GM12872 (cell line): ENCODE data around the gene PSMA5.

Experiments used
- TF ChIP-seq, protein P1 (sequence below): IDR thresholded peaks from 3 replicates; pipeline ENCODE4 v1.5.1; 2011; ENCODE audit warnings: low read depth, mild to moderate bottlenecking, low read length, moderate library complexity; ENCODE audit not compliant: insufficient read depth

PSMA5 gene

DNA sequence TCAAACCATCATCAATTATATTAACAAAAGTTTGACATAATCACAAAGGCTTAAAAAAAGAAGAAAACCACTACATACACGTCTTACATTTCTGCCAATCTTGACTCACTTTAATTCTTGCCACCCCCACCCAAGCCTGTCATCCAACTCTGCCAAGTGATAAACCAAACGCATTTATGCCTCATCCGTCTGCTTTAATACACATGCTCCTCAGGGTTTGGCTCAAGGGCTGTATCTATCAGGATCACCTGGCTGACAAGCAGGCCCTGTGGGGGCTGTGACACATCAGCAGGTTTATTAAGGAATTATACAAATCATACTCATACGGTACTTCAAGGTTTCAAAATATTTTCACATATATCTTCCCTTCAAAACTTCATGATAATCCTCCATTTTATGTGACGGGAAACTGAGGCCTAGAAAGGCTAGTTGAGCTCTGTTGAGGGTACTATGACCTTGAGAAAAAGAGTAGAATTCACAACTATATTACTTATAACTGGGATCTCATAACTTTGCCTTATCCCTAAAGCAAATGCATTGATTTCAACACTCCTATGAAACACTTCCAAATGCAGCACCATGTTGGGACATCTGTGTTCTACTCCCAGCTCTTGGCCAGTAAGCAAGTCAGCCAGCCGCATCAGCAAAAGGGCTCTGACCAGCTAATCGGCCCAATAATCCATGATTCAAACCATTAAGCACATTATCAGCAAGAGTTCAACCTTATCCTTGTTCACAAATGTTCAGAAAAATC lies 37.2 kb downstream of the PSMA5 start:
- TF ChIP-seq, protein P1, sequence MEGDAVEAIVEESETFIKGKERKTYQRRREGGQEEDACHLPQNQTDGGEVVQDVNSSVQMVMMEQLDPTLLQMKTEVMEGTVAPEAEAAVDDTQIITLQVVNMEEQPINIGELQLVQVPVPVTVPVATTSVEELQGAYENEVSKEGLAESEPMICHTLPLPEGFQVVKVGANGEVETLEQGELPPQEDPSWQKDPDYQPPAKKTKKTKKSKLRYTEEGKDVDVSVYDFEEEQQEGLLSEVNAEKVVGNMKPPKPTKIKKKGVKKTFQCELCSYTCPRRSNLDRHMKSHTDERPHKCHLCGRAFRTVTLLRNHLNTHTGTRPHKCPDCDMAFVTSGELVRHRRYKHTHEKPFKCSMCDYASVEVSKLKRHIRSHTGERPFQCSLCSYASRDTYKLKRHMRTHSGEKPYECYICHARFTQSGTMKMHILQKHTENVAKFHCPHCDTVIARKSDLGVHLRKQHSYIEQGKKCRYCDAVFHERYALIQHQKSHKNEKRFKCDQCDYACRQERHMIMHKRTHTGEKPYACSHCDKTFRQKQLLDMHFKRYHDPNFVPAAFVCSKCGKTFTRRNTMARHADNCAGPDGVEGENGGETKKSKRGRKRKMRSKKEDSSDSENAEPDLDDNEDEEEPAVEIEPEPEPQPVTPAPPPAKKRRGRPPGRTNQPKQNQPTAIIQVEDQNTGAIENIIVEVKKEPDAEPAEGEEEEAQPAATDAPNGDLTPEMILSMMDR: no peak

DNA sequence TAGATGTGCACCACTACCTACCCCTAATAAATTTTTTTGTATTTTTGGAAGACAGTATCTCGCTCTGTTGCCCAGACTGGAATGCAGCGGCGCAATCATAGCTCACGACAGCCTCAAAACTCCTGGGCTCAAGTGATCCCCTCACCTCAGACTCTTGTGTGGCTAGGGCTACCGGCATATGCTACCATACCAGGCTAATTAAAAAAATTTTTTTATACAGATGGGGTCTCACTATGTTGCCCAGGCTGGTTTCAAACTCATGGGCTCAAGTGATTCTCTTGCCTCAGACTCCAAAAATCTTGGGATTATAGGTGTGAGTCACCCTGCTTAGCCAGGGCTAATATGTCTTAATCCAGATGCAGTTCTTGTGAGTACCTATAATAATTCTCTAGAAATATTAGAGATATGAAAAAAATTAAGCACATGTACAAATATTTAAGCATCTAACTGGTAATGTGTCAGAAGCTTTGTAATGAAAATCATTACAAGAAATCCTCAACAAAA lies 38.0 kb downstream of the PSMA5 start:
- TF ChIP-seq, protein P1: no peak

DNA sequence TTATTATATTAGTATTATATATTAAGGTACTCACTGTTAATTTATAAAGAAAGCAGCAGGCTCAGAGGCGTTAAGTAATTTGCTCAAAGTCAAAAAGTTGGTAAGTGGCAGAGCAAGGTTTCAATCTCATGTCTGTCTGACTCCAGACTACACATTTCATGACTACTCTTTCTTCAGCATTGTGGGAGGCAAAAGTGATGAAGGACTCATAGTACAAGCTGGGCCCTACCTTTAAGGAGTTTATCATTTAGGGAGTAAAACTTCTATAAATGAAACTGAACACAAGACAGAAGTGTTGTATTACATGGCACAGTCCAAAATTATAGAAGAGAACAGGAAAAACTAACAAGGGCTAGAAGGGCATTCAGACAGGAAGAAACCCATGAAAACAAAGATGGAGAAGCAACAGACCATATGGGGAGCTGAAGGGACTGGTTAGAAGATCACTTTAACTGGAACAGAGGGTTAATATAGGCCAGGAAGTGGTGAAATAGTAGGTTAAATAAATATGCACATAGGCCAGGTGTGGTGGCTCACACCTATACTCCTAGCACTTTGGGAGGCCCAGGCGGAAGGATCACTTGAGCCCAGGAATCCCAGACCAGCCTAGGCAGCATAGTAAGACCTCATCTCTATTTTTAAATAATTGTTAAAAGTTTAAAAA lies 40.1 kb downstream of the PSMA5 start:
- TF ChIP-seq, protein P1: no peak

DNA sequence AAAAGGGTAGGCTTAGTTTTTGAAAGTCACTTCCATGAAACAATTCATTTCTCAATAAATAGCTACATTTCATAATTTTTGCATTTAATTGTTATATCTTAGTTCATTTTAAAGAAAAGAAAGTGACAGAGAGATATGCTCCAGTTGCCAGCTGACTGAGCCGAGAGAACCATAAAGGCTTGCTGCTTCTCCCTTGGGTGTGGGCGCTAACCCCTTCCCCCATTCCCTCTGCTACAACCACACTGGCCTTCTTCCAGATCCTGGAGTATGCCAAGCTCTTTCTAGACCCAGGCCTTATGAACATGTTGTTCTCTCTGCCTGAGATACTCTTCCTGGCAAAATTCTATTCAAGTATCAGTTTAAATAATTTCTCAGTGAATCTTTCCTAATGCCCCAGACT lies 40.8 kb downstream of the PSMA5 start:
- TF ChIP-seq, protein P1: no peak

DNA sequence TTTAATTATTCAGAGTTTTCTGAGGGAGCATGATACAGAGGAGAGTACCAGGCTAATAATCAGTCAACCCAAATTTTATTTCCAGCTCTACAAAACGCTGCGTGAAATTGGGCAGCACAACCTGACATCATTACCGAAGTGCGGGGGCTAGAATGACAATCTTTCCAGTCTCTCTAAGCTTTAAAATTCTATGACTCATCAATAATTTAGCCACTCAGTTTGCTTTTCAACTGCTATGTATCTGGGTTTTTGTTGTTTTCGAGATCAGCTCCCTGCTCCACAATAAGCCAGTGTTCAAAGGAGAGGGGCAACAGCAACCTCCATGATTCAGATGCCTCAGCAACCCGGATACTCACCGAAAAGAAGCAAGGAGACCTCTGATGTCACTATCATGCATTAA lies 42.4 kb downstream of the PSMA5 start:
- TF ChIP-seq, protein P1: no peak

DNA sequence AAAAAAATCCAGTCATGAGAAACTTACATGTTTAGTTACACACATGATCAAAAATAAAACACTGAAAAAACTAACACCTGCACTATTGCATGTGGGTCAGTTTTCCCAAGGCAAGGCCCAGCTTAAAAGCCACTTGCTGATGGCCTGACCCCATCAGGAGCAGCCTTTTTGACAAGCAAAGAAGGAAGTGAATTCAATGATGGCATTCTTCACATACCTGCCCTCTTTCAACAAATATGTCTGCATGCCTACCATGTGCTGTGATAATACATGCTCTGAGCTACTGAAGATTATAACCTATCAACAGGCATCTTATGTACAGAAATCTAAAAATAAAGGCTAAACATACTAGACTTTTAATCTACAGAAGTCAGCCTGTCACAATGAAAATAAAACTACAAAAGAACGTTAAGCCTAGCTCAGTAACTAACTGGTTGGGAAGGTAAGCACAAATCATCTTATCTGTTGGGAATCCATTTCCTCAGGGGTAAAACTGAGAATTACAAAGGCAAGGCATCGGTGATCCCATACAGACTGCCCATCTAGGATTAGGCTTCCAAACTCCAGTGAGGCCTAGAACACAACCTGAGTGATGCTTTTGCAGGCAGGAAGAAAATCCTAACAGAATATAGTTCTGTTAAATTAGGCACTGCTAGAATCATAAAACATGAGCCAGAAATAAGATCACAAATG lies 43.0 kb downstream of the PSMA5 start:
- TF ChIP-seq, protein P1: no peak

DNA sequence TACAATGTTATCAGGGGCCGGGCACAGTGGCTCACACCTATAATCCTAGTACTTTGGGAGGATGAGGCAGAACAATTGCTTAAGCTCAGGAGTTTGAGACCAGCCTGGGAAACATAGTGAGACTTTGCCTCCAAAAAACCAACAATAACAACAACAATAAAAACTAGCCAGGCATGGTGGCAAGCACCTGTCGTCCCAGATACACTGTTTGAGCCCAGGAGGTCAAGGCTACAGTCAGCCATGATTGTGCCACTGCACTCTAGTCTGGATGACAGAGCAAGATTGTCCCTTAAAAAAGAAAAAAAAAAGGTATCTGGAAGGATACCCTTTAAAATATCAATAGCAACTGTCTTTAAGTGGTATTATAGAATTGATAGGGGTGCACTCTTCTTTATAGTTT lies 44.7 kb downstream of the PSMA5 start:
- TF ChIP-seq, protein P1: no peak
